Smooth muscle cell (in vitro differentiated cells): ENCODE measurements around the gene ZZZ3. TPM values are rescaled to one million over a fixed set of nuclear protein-coding genes. Genes with fewer than 3 reads are reported as not detected.

Source experiments
- DNase-seq: peaks from one replicate; lab custom pipeline; 2025; ENCODE audit not compliant: unreplicated experiment; lab: John Stamatoyannopoulos, UW
- H2AFZ ChIP-seq: fragments of 200-600 bp; sonication (generic); 2 replicates; pipeline ENCODE4 v1.6.0; 2016; ENCODE audit warnings: antibody characterized with exemption, low read depth, mild to moderate bottlenecking
- H3F3A ChIP-seq: fragments of 200-600 bp; sonication (generic); 2 replicates; pipeline ENCODE4 v1.6.0; 2017; ENCODE audit warnings: antibody characterized with exemption, low read depth
- H3K27ac ChIP-seq: fragments of 200-600 bp; sonication (generic); 2 replicates; pipeline ENCODE4 v1.5.1; 2016; ENCODE audit warnings: low read depth, mild to moderate bottlenecking
- H3K27me3 ChIP-seq: fragments of 200-600 bp; sonication (generic); 2 replicates; pipeline ENCODE4 v1.6.1; 2016; ENCODE audit warnings: low read depth, mild to moderate bottlenecking
- H3K36me3 ChIP-seq: fragments of 200-600 bp; sonication (generic); 2 replicates; pipeline ENCODE4 v1.5.1; 2016; ENCODE audit warnings: low read depth
- H3K4me1 ChIP-seq: fragments of 200-600 bp; sonication (generic); 2 replicates; pipeline ENCODE4 v1.5.1; 2016; ENCODE audit warnings: low read depth
- H3K4me2 ChIP-seq: fragments of 200-600 bp; sonication (generic); 2 replicates; pipeline ENCODE4 v1.6.0; 2016; ENCODE audit warnings: mild to moderate bottlenecking
- H3K4me3 ChIP-seq: fragments of 200-600 bp; sonication (generic); 2 replicates; pipeline ENCODE4 v1.5.1; 2016; ENCODE audit warnings: mild to moderate bottlenecking
- H3K79me2 ChIP-seq: fragments of 200-600 bp; sonication (generic); 2 replicates; pipeline ENCODE4 v1.6.0; 2016; ENCODE audit warnings: low read depth, mild to moderate bottlenecking
- H3K9ac ChIP-seq: fragments of 200-600 bp; sonication (generic); 2 replicates; pipeline ENCODE4 v1.6.0; 2016; ENCODE audit warnings: low read depth
- H3K9me3 ChIP-seq: fragments of 200-600 bp; sonication (generic); replicated peaks from 2 replicates; pipeline ENCODE4 v1.5.1; 2016; ENCODE audit warnings: low read depth
- H4K20me1 ChIP-seq: fragments of 200-600 bp; sonication (generic); 2 replicates; pipeline ENCODE4 v1.6.0; 2016; ENCODE audit warnings: low read depth
- WGBS: methylation state at CpG from one replicate; pipeline ENCODE4 v1.1.7; 2016; ENCODE audit warnings: low lambda C conversion rate; 5-methylcytosine and 5-hydroxymethylcytosine counted together
- polyA plus RNA-seq: library from polyadenylated mRNA; unstranded; fragments of >200 nt; fragmentation: Nextera tagmentation; extraction: Ambion mirVana; gene quantifications from 2 replicates; pipeline ENCODE4 v1.2.1, GENCODE V29; 2016
- total RNA-seq: library from RNA; depleted of rRNA; stranded (reverse); fragments of >200 nt; gene quantifications from 2 replicates; pipeline ENCODE4 v1.2.3, GENCODE V29; 2014
- TF ChIP-seq, protein P1 (sequence below): fragments of 200-600 bp; sonication (generic); IDR thresholded peaks from 2 replicates; pipeline ENCODE4 v1.5.1; 2017; ENCODE audit warnings: borderline replicate concordance, mild to moderate bottlenecking, antibody characterized with exemption; ENCODE audit not compliant: insufficient read depth, poor library complexity, severe bottlenecking

ZZZ3 gene
- total and polyA plus RNA-seq, 2 experiments from 2014 or later = 21.8 to 52.8 TPM

DNA sequence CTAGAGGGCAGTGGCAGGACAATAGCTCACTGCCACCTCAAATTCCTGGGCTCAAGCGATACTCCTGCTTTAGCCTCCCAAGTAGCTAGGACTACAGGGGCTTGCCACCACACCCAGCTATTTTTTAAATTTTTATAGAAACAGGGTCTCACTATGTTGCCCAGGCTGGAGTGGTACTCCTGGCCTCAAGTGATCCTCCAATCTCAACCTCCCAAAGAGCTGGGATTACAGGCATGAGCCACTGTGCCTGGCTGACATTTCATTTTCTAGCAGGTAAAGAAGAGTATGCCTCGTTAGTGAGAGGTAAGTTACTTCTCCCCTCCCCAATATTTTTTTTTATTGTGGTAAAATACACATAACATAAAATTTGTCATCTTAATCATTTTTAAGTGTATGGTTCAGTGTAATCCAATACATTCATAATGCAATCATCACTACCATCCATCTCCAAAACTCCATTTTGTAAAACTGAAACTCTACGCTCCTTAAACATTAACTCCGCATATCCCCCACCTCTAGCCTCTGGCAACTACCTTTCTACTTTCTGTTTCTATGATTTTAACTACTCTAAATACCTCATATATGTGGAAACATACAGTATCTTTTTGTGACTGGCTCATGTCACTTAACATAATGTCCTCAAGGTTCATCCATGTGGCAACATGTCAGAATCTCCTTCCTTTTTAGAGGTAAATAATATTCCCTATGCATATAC lies 22.4 kb downstream of the ZZZ3 start:
- Histone ChIP-seq H3K79me2 (peaks cover 96% of the 10 kb centered on the region), H3K4me3 (no peak overlapping the region), H3K36me3 (no peaks in the 10 kb centered on the region), H3K27ac (no peak overlapping the region), H3K9me3 (no peaks in the 10 kb centered on the region), H4K20me1 (peaks cover 98% of the 10 kb centered on the region), H3F3A (no peaks in the 10 kb centered on the region), H3K4me1 (no peaks in the 10 kb centered on the region), H3K27me3 (no peaks in the 10 kb centered on the region), H3K4me2 (no peak overlapping the region), H2AFZ (no peak overlapping the region), H3K9ac (no peak overlapping the region)
- DNase-seq = no peak
- WGBS = 90% methylated on average over 4 of the region's 4 CpGs
- TF ChIP-seq, protein P1, sequence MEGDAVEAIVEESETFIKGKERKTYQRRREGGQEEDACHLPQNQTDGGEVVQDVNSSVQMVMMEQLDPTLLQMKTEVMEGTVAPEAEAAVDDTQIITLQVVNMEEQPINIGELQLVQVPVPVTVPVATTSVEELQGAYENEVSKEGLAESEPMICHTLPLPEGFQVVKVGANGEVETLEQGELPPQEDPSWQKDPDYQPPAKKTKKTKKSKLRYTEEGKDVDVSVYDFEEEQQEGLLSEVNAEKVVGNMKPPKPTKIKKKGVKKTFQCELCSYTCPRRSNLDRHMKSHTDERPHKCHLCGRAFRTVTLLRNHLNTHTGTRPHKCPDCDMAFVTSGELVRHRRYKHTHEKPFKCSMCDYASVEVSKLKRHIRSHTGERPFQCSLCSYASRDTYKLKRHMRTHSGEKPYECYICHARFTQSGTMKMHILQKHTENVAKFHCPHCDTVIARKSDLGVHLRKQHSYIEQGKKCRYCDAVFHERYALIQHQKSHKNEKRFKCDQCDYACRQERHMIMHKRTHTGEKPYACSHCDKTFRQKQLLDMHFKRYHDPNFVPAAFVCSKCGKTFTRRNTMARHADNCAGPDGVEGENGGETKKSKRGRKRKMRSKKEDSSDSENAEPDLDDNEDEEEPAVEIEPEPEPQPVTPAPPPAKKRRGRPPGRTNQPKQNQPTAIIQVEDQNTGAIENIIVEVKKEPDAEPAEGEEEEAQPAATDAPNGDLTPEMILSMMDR = no peak

DNA sequence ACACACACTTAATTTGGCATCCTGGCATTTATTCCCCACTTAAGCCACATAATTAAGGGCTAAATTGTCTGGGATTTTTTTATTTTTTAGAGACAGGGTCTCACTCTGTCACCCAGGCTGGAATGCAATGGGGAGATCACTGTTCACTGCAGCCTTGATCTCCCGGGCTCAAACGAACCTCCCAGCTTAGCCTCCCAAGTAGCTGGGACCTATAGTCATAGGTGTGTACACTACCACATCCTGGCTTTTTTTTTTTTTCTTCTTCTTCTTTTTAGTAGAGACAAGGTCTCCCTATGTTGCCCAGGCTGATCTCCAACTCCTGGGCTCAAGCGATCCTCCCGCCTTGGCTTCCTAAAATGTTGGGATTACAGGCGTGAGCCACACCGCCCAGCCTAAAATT lies 24.2 kb downstream of the ZZZ3 start:
- TF ChIP-seq, protein P1 = no peak
- H3K27me3 ChIP-seq = no peaks in the 10 kb centered on the region
- H3K9ac ChIP-seq = no peak overlapping the region
- H3K79me2 ChIP-seq = peaks cover 96% of the 10 kb centered on the region
- H3F3A ChIP-seq = no peaks in the 10 kb centered on the region
- no peaks in the 10 kb centered on the region for H3K4me1 ChIP-seq
- H3K27ac ChIP-seq = no peak overlapping the region
- H2AFZ ChIP-seq = no peak overlapping the region
- H4K20me1 ChIP-seq = peaks cover 96% of the 10 kb centered on the region
- no peaks in the 10 kb centered on the region for H3K36me3 ChIP-seq
- 98% methylated on average over 6 of the region's 6 CpGs for WGBS
- no peaks in the 10 kb centered on the region for H3K9me3 ChIP-seq
- no peak for DNase-seq
- no peak overlapping the region for H3K4me3 ChIP-seq
- H3K4me2 ChIP-seq = no peak overlapping the region

DNA sequence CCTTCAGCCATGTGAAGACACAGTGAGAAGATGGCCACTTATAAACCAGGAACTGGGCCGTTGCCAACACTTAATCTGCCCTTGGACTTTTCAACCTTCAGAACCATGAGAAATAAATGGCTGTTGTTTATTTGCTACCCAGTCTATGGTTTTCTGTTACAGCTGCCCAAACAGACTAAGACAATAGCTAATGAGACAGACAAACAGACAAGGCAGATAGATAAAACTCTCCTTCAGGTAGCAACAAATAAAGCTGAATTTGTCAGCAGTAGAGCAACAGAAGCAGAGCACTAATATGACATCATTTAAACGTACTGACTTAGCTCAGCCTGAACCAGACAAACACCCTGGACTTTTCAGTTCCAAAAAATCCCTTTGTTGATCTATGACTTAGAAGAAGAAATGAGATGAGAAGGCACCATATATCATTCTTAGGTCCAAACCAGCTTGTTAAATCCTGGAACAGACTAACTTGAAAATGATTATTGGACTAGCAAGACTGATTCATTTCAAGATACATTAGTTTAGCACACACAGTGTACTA lies 27.0 kb downstream of the ZZZ3 start:
- H3K4me3 ChIP-seq = no peak overlapping the region
- H2AFZ ChIP-seq = no peak overlapping the region
- TF ChIP-seq, protein P1 = no peak
- 74% methylated on average over 2 of the region's 2 CpGs for WGBS
- H3K27ac ChIP-seq = no peak overlapping the region
- no peaks in the 10 kb centered on the region for H3F3A ChIP-seq
- H3K4me2 ChIP-seq = no peak overlapping the region
- H3K4me1 ChIP-seq = no peaks in the 10 kb centered on the region
- H3K79me2 ChIP-seq = peaks cover 96% of the 10 kb centered on the region
- DNase-seq = no peak
- H4K20me1 ChIP-seq = peaks cover 86% of the 10 kb centered on the region
- H3K9ac ChIP-seq = no peak overlapping the region
- no peaks in the 10 kb centered on the region for H3K27me3 ChIP-seq
- H3K9me3 ChIP-seq = no peaks in the 10 kb centered on the region
- peaks cover 9% of the 10 kb centered on the region for H3K36me3 ChIP-seq
